ENCODE data around the gene TPCN1.
A peak's percentile ranks its signal among the peaks of the same experiment; 100 is the strongest.

Gene TPCN1

DNA sequence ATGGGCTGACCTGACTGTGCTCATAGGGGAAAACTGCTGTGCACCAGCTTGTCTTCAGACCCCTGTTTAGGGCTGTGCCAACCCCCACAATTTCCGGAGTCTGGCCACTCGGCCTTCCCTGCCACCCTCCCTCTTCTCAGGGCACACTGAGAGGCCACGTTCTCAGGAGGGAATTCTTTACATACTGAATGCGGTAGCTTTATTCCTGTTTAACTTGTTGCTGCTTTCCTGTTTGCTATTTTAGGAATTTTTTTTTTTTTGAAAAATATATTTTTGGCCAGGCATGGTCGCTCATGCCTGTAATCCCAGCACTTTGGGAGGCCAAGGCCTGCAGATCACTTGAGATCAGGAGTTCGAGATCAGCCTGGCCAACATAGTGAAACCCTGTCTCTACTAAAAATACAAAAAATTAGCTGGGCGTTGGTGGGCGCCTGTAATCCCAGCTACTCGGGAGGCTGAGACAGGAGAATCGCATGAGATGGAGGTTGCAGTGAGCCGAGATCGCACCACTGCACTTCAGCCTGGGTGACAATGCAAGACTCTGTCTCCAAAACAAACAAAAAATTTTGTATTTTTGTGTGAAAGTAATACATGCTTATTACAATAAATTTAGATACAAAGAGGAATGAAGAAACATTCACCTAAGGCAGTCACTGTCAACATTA, 39.5 kb downstream of the TPCN1 start:
- DNase-seq (ENCODE audit: low read depth): no peak

DNA sequence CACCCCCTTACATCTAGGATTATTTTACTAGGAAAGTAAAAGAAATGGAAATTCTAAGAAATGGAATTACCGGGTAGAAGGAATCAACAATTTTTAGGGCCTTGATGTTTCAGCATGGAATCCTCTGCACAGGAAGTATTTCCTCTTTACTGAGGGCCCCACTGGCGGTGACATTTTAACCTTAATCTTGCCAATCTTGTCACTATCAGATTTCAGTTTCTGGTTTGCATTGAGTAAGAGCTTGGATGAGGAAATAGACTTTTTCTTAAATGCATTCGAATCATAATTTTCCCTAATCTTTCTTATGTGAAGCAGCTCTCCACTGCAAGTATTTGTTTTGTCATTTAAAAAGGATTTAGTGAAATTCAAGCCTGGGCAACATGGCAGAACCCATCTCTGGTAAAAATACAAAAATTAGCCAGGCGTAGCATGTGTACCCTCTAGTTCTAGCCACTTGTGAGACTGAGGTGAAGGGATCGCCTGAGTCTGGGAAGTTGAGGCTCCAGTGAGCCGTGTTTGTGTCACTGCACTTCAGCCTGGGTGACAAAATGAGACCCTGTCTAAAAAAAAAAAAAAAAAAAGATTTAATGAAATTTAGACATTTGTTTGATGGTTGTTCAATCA, 40.7 kb downstream of the TPCN1 start:
- no peak for DNase-seq (ENCODE audit: low read depth)

DNA sequence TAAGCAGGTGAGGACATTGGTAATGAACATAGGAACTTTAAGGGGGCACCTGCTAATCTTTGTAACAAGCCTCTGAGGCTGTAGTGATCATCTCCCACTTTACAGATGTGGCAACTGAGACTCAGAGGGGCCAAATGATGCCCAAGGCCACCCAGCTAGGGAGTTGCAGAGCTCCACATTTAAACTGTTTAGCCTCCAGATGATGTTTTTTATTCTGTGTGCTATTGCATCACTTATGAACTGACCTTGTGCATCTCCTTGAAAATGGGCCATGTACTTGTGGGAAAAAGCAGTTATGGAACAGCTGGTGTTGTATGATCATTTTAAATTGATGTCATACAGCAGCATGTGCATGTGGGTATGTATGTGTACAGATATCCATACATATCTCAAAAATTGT, 41.4 kb downstream of the TPCN1 start:
- DNase-seq (ENCODE audit: low read depth): no peak

DNA sequence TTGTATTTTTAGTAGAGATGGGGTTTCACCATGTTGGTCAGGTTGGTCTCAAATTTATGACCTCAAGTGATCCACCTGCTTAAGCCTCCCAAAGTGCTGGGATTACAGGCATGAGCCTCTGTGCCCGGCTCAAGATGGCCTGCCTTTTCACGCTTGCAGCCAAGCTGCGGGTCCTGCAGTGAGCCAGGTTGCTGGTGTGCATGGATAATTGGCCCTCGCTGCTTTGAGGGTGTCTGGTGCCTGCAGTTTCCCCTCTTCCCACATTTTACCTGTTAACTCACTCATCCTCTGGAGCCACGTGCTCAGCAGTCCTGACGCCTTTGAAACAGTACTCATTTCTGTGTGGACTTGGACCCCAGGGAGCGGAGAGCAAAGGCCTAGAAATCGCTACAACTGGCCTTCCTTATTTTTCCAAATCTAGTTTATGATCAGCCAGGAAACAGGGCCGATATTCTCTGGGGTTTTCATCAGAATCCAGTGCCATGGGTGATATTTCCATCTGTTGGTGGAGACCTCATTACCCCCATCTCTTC, 42.2 kb downstream of the TPCN1 start:
- no peak for DNase-seq (ENCODE audit: low read depth)

DNA sequence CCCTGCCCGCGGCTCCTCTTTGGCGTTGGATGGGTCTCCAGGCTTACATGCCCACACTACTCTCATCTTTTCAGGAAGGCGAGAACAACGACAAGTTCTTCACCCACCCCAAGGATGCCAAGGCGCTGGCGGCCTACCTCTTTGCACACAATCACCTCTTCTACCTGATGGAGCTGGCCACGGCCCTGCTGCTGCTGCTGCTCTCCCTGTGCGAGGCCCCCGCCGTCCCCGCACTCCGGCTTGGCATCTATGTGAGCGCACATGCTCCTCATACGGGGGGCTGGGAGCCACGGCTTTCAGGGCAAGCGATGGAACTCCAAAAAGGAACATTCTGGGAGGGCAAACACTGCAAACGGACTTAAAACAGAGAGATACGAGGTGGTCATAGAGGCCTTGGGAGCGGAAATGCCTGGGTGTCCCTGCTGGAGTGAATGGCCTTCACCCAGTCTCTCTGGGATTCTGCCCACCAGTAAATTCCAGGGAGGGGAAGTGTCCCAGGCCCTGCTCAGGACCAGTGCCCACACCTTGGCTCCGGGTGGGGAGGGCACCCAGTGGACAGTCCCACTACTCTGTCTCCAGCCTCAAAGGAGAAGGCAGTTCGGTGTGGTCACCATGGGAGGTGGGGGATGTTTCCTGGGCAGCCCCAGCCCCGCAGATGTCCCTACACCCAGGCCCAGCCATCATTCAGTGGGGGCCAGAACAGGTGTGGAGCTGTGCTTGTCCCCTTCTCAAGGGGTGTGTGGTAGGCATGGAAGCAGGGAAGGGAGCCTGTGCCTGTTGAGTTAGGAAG, 45.0 kb downstream of the TPCN1 start:
- no peak for DNase-seq (ENCODE audit: low read depth)

DNA sequence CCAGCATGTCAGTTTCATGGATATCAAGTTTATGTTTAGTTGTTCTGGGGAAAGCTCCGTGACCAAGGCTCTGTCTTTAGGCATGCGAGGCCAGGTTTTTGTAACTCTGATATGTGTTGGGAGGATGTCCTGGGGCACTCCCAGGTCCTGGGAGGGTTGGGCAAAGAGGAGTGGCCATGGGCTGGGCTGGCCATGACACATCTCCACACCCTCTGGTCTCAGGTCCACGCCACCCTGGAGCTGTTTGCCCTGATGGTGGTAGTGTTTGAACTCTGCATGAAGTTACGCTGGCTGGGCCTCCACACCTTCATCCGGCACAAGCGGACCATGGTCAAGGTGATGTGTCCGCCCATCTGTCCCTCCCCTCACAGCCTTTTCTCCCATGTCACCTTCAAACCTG, 46.4 kb downstream of the TPCN1 start:
- DNase-seq (ENCODE audit: low read depth): no peak

DNA sequence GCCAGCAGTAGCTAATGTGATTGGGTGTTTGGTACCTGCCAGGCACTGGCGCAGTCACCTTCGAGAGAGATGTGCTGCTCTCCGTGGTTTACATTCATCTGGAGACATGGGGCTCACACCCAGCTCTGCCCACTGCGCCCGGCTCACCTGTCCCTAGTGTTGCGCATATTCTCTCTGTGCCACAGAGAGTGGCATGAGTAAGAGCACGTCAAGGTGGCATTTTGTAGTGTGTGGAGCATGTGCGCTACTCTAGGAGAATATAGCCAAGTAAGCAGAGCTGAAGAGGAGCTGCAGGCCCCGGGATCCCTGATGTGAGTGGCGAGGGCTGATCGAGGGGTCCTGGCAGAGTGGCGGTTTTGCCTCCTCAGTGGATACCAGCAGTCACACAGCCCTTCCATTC, 46.9 kb downstream of the TPCN1 start:
- DNase-seq (ENCODE audit: low read depth): no peak

DNA sequence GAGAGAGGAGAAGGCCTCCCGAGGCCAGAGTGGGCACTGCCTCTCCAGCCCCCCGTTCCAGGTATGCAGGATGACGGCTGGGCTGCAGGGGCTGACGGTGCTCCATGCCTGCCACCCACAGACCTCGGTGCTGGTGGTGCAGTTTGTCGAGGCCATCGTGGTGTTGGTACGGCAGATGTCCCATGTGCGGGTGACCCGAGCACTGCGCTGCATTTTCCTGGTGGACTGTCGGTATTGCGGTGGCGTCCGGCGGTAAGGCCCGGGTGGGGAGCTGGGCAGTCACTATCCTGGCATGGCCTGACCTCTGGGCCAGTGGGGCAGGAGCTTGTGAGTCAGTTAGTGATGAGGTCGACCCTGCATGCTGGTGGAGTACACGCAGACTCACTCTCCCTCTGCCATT, 47.4 kb downstream of the TPCN1 start:
- no peak for DNase-seq (ENCODE audit: low read depth)

DNA sequence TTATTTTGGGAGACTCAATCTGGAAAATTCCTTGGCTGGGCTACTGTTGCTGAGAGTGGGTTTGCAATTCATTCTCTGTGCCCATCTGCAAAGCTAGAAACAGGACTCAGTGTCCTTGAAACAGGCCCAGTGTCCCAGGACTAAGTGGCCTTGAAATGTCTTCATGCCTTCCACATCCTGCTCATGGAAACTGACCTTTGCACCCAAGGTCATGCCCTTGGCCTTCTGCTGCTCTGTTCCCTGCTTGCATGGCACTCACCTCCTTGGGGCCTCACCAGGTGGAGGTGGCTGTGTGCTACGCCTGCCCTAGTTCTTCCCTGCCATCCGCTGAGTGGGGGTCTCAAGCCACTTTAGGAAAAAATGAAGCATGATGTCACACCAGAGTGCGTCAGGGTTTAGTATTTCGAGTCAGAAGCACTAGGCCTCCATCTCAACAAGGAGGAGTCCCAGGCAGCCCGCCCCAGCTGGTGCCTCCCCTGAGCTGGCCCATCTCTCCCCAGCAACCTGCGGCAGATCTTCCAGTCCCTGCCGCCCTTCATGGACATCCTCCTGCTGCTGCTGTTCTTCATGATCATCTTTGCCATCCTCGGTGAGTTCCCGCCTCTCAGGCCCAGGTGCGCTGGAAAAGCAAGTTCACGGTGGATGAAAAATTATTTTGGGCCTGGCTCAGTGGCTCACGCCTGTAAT, 48.1 kb downstream of the TPCN1 start:
- no peak for DNase-seq (ENCODE audit: low read depth)

DNA sequence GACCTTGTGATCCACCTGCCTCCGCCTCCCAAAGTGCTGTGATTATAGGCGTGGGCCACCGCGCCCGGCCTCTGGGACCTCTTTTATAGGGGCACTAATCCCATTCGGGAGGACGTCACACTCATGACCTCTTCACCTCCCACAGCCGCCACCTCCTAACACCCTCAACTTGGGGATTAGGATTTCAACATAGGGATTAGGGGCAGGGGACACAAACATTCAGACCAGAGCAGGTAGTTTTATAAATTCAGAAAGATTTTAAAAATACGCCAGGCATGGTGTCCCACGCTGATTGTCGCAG, 49.4 kb downstream of the TPCN1 start:
- no peak for DNase-seq (ENCODE audit: low read depth)

DNA sequence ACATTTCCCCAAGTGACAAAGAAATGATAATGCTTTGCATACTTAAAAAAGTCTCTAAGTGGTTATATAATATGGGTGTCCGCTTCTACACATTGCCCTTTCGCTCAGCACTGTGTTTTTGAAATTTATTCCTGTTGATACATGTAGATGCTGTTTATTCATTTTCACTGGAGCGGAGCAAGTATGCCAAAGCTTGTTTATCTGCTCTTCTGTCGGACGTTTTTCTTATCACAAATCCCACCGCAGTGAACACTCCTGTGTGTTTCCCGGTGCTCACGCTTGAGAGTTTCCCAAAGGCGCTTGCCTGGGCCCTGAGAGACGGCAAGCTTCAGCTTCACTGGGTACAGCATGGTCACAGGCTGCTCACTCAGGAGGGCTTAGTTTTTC, 50.2 kb downstream of the TPCN1 start:
- no peak for DNase-seq (ENCODE audit: low read depth)

DNA sequence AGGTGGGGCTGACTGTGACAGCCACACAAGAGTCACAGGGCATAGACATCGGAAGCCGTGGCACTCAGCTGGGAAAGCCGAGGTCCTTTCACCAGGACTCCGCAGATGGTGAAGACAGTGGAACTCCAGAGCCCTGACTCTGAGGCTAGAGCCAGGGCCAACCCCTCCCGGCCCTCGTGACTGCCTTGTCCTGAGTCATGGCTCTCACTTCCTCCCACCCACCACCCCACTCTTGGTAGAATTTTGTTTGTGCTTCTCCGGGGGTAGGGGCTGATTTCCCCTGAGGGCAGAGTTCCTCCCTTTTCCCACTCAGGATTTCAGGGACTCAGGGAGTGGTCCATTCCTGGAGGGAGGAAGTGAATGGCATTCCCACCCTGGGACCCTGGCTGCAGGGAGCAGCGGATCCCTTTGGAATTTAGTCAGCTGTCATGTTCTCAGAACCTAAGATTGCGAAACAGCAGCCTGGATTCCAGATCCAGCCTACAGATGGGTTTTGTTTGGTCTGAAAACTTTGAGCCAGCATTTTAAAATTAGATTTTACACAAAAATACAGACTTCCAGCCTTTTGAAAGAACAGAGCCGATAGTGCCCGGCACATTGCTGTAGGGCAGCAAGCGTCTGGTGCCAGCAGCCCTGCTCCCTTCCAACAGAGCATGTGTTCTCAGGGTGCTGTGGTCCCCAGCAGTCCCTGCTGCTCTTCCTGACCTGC, 50.7 kb downstream of the TPCN1 start:
- DNase-seq (ENCODE audit: low read depth): peak; percentile 31

DNA sequence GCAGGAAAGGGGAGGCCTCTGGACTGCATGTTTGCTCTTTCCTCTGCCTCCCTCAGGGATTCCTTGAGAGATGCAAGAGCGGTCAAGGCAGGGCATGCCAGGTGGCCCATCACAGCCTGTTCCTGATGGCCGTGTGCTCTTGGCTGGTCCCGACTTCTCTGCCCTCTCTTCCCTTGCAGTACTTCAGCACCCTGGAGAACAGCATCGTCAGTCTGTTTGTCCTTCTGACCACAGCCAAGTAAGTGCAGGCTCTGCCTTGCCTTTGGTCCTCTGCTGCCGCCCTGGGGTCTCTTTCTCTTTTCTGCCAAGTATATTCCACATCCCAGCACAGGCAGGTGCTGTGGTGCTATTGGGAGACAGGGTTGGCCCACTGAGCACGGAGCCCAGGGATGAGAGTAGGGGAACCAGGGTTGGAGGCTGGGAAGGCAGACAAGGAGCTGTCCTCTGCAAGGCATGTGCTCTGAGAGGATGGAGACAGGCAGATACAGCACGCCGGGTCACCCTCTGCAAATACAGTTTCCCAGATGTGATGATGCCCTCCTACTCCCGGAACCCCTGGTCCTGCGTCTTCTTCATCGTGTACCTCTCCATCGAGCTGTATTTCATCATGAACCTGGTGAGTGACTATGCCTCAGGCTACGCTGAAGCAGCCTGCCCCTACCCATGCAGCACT, 51.9 kb downstream of the TPCN1 start:
- no peak for DNase-seq (ENCODE audit: low read depth)

DNA sequence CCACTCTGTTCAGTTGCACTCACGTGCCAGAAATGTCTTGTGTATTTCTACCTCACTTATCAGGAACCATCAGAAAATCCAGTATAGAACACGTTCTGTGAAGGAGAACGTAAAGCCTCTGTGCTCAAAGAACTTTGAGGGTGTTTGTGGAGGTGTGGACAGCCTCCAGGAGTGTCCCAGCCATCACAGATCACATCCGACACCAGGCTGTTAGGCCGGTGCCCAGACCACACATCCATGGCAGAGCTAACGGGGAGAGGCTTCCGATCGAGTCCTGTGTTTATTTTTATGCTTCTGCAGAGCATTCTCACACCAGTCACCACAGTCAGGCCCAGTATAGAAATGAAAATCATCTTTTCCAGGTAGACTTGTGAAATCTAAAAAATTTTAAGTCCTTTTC, 53.6 kb downstream of the TPCN1 start:
- DNase-seq (ENCODE audit: low read depth): no peak

DNA sequence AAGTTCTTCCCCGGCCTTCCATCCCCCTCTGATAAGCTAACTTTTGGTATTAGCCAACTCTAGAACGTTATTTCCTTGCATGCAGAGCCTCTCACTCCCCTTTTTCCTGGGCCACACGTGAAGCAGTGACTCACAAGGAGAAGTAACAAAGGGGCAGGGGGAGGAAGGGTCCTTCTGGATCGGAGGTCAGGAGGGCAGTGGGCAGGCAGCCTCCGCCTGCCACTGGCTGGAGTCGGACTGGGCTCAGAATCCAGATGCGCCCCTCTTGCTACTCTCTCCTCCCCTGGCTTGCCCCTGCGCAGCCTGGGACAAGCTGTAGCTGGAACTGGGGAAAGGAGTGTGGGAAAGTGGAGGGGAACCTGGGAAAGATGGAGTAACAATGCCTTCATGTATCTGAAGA, 55.0 kb downstream of the TPCN1 start:
- DNase-seq (ENCODE audit: low read depth): no peak

DNA sequence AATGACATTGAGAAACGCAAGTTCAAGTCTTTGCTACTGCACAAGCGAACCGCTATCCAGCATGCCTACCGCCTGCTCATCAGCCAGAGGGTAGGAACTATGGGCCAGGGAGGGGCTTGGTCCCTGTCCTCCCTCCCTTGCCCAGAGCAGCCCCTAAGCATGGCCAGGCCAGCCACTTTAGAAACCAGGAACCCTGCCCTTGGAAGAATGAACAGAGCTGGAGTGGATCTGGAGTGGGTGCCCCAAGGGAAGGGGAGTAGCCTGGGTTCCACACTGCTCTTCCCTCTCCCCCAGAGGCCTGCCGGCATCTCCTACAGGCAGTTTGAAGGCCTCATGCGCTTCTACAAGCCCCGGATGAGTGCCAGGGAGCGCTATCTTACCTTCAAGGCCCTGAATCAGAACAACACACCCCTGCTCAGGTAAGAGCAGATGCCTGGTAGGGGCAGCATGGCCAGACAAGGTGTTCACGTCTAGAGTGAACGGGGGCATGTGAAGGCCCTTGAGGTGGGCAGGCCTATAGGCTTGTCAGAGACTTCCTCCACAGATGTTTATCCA, 55.8 kb downstream of the TPCN1 start:
- DNase-seq (ENCODE audit: low read depth): no peak

DNA sequence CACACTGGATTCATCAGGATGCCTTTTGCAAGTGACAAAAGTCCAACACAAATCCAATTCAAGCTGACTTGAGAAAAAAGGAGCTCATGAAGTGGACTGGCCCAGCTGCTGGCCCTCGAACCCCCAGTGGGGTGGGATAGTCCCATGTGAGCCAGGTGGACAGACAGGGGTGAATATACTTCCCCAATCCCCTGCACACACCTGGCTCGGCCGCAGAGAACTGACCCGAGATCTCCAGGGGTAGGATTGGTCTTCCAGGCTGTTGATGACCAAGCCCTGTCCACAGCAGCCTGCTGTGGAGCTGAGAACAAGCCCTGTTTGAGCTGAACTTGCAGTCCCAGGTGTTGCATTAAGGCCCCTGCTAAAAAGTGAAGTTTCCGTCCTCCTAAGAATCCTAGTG, 56.2 kb downstream of the TPCN1 start:
- no peak for DNase-seq (ENCODE audit: low read depth)

DNA sequence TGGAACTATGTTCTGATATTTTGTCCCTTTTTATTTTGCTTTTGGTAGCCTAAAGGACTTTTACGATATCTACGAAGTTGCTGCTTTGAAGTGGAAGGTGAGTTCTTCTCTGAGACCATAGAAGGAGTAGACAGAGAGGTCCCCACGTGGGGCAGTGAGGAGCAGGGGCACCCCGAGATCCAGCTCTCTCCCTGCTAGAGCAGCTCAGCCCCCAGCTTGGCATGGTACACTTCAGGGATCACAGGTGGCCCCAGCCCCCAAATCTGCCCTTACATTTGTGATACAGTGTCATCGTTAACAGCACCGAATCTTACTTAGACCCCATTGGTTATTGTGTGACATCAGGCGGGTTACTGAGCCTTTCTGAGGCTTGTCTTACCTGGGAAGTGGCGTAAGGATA, 56.9 kb downstream of the TPCN1 start:
- no peak for DNase-seq (ENCODE audit: low read depth)

DNA sequence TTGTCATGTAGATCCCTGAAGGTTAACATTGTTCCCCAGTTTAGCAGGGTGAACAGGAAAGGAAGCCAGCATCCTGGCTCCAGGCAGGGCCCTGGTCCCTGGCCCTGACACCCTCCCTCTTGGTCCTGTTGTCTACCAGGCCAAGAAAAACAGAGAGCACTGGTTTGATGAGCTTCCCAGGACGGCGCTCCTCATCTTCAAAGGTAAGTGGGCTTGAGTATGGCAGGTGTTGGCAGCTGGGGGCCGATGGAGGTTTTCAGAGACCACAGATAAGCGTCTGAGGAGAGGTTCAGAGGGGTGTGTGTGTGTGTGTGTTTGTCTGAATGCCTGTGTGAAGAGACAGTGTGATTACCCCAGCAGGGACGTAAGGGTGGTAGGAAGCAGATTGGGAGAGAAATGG, 57.4 kb downstream of the TPCN1 start:
- no peak for DNase-seq (ENCODE audit: low read depth)

DNA sequence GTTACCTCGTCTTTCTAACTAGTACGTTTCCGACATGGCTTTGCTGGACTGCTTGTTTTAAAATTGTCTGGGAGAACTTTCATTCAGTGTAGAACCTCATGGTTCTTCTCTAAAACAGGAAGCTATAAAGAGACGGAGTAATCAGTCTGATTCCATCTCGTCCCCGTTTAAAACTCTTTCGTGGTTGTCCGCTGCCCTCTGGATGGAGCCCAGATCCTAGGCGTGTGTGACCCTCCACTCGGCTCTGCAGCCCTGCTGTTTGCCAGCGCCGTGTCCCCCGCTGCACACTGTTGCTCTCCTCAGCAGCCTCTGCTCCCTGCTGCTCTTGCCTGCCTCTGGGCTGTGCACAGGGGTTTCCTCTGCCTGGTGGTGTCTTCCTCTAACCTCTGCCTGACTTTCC, 63.5 kb downstream of the TPCN1 start:
- no peak for DNase-seq (ENCODE audit: low read depth)

All from HS-5 (cell line).